HEK293 (cell line): ENCODE data around the gene RAB36.
A peak's percentile ranks its signal among the peaks of the same experiment; 100 is the strongest.

Source experiments
- CTCF ChIA-PET: fragments of 350-600 bp; formaldehyde crosslinking; extraction: SDS; loops from one replicate; lab custom pipeline; 2021; ENCODE audit warnings: antibody characterized with exemption; lab: Yijun Ruan, JAX
- POLR2A ChIA-PET: fragments of 300-600 bp; formaldehyde crosslinking; extraction: SDS; loops from one replicate; lab custom pipeline; 2020; ENCODE audit warnings: antibody characterized with exemption, inconsistent platforms; lab: Yijun Ruan, JAX
- H3K27ac ChIP-seq: fragments of 200-500 bp; sonication (Bioruptor generic); 2 replicates; pipeline ENCODE4 v1.5.1; 2014; ENCODE audit warnings: low read depth, low read length, control low read depth, inconsistent platforms; ENCODE audit errors: extremely low read depth
- H3K36me3 ChIP-seq, 2 experiments: fragments of 200-500 bp in 1 of 2; sonication (Bioruptor generic) in 1 of 2; 1 replicate in 1 of 2; 2 replicates in 1 of 2; pipeline ENCODE4 v1.5.1; 2014 to 2017; ENCODE audit warnings: inconsistent platforms in 2 of 2, low read length in 2 of 2; ENCODE audit not compliant: control insufficient read depth in 2 of 2, insufficient read depth in 1 of 2
- H3K4me1 ChIP-seq: fragments of 200-500 bp; sonication (Bioruptor generic); 2 replicates; pipeline ENCODE4 v1.5.1; 2014; ENCODE audit warnings: mild to moderate bottlenecking, low read length, inconsistent platforms; ENCODE audit not compliant: control insufficient read depth, insufficient read depth
- H3K4me3 ChIP-seq: 2 replicates; pipeline ENCODE4 v1.5.1; 2011; ENCODE audit warnings: low read depth, mild to moderate bottlenecking, control low read depth, low read length, moderate library complexity
- H3K9me3 ChIP-seq: fragments of 200-500 bp; sonication (Bioruptor generic); 2 replicates; pipeline ENCODE4 v1.5.1; 2014; ENCODE audit warnings: low read depth, low read length, inconsistent platforms; ENCODE audit not compliant: control insufficient read depth, insufficient read depth
- EGR2 ChIP-seq: fragments of 450-650 bp; formaldehyde crosslinking; IDR thresholded peaks from 2 replicates; pipeline ENCODE4 v1.5.1; 2016; ENCODE audit warnings: low read depth, missing biosample characterization, missing genetic modification characterization
- KLF10 ChIP-seq: fragments of 450-650 bp; IDR thresholded peaks from 2 replicates; pipeline ENCODE4 v1.5.1; 2018; ENCODE audit warnings: missing biosample characterization, mild to moderate bottlenecking, missing genetic modification characterization
- MEIS1 ChIP-seq: sonication (generic); formaldehyde crosslinking; IDR thresholded peaks from 2 replicates; pipeline ENCODE4 v1.8.1; 2022; ENCODE audit warnings: missing genetic modification reagents, mild to moderate bottlenecking, borderline replicate concordance
- ZBTB17 ChIP-seq: fragments of 450-650 bp; formaldehyde crosslinking; IDR thresholded peaks from 2 replicates; pipeline ENCODE4 v1.5.1; 2016; ENCODE audit warnings: missing biosample characterization, missing genetic modification characterization
- ZBTB8A ChIP-seq: fragments of 450-650 bp; formaldehyde crosslinking; IDR thresholded peaks from 2 replicates; pipeline ENCODE4 v1.5.1; 2016; ENCODE audit warnings: missing biosample characterization, missing genetic modification characterization
- ZEB2 ChIP-seq: fragments of 450-650 bp; formaldehyde crosslinking; IDR thresholded peaks from 2 replicates; pipeline ENCODE4 v1.5.1; 2016; ENCODE audit warnings: missing biosample characterization, missing genetic modification characterization
- ZFHX2 ChIP-seq: fragments of 450-650 bp; formaldehyde crosslinking; conservative IDR thresholded peaks from 2 replicates; pipeline ENCODE4 v1.5.1; 2016; ENCODE audit warnings: missing biosample characterization, missing genetic modification characterization
- ZFP69B ChIP-seq: fragments of 450-650 bp; formaldehyde crosslinking; IDR thresholded peaks from 2 replicates; pipeline ENCODE4 v1.5.1; 2016; ENCODE audit warnings: missing biosample characterization, missing genetic modification characterization
- ZIC2 ChIP-seq: fragments of 450-650 bp; formaldehyde crosslinking; IDR thresholded peaks from 2 replicates; pipeline ENCODE4 v1.5.1; 2016; ENCODE audit warnings: missing biosample characterization, missing genetic modification characterization
- ZNF112 ChIP-seq: fragments of 450-650 bp; formaldehyde crosslinking; IDR thresholded peaks from 2 replicates; pipeline ENCODE4 v1.5.0; 2017; ENCODE audit warnings: missing biosample characterization, missing genetic modification characterization
- ZNF24 ChIP-seq: fragments of 450-650 bp; formaldehyde crosslinking; IDR thresholded peaks from 2 replicates; pipeline ENCODE4 v1.5.1; 2016; ENCODE audit warnings: missing biosample characterization, missing genetic modification characterization
- ZNF280D ChIP-seq: fragments of 450-650 bp; formaldehyde crosslinking; IDR thresholded peaks from 2 replicates; pipeline ENCODE4 v1.5.1; 2016; ENCODE audit warnings: missing biosample characterization, missing genetic modification characterization
- ZNF341 ChIP-seq: fragments of 450-650 bp; formaldehyde crosslinking; IDR thresholded peaks from 2 replicates; pipeline ENCODE4; 2016; ENCODE audit warnings: low read depth, missing biosample characterization, missing genetic modification characterization
- ZNF362 ChIP-seq: fragments of 450-650 bp; formaldehyde crosslinking; IDR thresholded peaks from 2 replicates; pipeline ENCODE4 v1.5.1; 2016; ENCODE audit warnings: missing biosample characterization, missing genetic modification characterization
- ZNF366 ChIP-seq: fragments of 450-650 bp; formaldehyde crosslinking; conservative IDR thresholded peaks from 2 replicates; pipeline ENCODE4 v1.5.1; 2016; ENCODE audit warnings: missing biosample characterization, missing genetic modification characterization
- ZNF37A ChIP-seq: fragments of 450-650 bp; IDR thresholded peaks from 2 replicates; pipeline ENCODE4 v1.5.1; 2018; ENCODE audit warnings: missing biosample characterization, missing genetic modification characterization
- ZNF48 ChIP-seq: fragments of 450-650 bp; formaldehyde crosslinking; IDR thresholded peaks from 2 replicates; pipeline ENCODE4 v1.5.1; 2016; ENCODE audit warnings: missing biosample characterization, missing genetic modification characterization
- ZNF510 ChIP-seq: fragments of 450-650 bp; formaldehyde crosslinking; IDR thresholded peaks from 2 replicates; pipeline ENCODE4 v1.5.1; 2018; ENCODE audit warnings: mild to moderate bottlenecking, missing genetic modification characterization, missing biosample characterization; ENCODE audit not compliant: insufficient replicate concordance
- ZNF658 ChIP-seq: fragments of 450-650 bp; formaldehyde crosslinking; IDR thresholded peaks from 2 replicates; pipeline ENCODE4; 2016; ENCODE audit warnings: missing biosample characterization, missing genetic modification characterization
- ZNF660 ChIP-seq: fragments of 450-650 bp; IDR thresholded peaks from 2 replicates; pipeline ENCODE4 v1.5.1; 2018; ENCODE audit warnings: missing biosample characterization, mild to moderate bottlenecking, missing genetic modification characterization
- ZNF664 ChIP-seq: fragments of 450-650 bp; formaldehyde crosslinking; IDR thresholded peaks from 2 replicates; pipeline ENCODE4 v1.5.1; 2016; ENCODE audit warnings: missing biosample characterization, missing genetic modification characterization
- ZNF830 ChIP-seq: fragments of 450-650 bp; IDR thresholded peaks from 2 replicates; pipeline ENCODE4 v1.5.0; 2018; ENCODE audit warnings: missing biosample characterization, missing genetic modification characterization, low read depth, mild to moderate bottlenecking, moderate library complexity
- ZNF837 ChIP-seq: fragments of 450-650 bp; formaldehyde crosslinking; IDR thresholded peaks from 2 replicates; pipeline ENCODE4 v1.5.1; 2016; ENCODE audit warnings: missing biosample characterization, missing genetic modification characterization
- TF ChIP-seq, protein P1 (sequence below): fragments of 450-650 bp; formaldehyde crosslinking; IDR thresholded peaks from 2 replicates; pipeline ENCODE4 v1.5.1; 2017; ENCODE audit warnings: missing biosample characterization, missing genetic modification characterization

The RAB36 gene

GRCh38 chr22:23205339-23206049, 60.2 kb downstream of the RAB36 start:
- no peaks in the 10 kb centered on the region for H3K4me1 ChIP-seq
- H3K36me3 ChIP-seq: peaks cover 0 to 34% of the 10 kb centered on the region in 2 experiments; a peak in 1 of 3 replicates
- no peak for TF ChIP-seq ZNF658
- peak; percentile 46 for TF ChIP-seq EGR2
- TF ChIP-seq ZFHX2 (tag by site-specific recombination): peak; percentile 67
- TF ChIP-seq, all 188 proteins: peak for 2
- Histone ChIP-seq H3K27ac (no peak overlapping the region), H3K4me3 (no peak overlapping the region), H3K9me3 (no peaks in the 10 kb centered on the region)
- ChIA-PET CTCF (interaction anchor here (0.7 to 1.6 kb wide), 5 partner anchors 9 to 31 kb away, joined by 3 to 8 read pairs (median 3); no protein-coding TSS in a partner anchor), POLR2A (interaction anchor here (1.6 kb wide), 1 partner anchor 24 kb away, joined by 6 read pairs; no protein-coding TSS in a partner anchor)

GRCh38 chr22:23206915-23207314, 61.6 kb downstream of the RAB36 start:
- no peaks in the 10 kb centered on the region for H3K9me3 ChIP-seq
- H3K27ac ChIP-seq: no peak overlapping the region
- peaks cover 0 to 34% of the 10 kb centered on the region in 2 experiments; a peak in 1 of 3 replicates for H3K36me3 ChIP-seq
- no peak overlapping the region for H3K4me3 ChIP-seq
- no peaks in the 10 kb centered on the region for H3K4me1 ChIP-seq
- no peak for TF ChIP-seq ZNF664
- peak; percentile 58 for TF ChIP-seq ZNF366
- TF ChIP-seq, all 188 proteins: peak for 1
- ChIA-PET POLR2A (no interaction called here), CTCF (interaction anchor here (0.7 kb wide), 1 partner anchor 15 kb away, joined by 3 read pairs; no protein-coding TSS in a partner anchor)

DNA sequence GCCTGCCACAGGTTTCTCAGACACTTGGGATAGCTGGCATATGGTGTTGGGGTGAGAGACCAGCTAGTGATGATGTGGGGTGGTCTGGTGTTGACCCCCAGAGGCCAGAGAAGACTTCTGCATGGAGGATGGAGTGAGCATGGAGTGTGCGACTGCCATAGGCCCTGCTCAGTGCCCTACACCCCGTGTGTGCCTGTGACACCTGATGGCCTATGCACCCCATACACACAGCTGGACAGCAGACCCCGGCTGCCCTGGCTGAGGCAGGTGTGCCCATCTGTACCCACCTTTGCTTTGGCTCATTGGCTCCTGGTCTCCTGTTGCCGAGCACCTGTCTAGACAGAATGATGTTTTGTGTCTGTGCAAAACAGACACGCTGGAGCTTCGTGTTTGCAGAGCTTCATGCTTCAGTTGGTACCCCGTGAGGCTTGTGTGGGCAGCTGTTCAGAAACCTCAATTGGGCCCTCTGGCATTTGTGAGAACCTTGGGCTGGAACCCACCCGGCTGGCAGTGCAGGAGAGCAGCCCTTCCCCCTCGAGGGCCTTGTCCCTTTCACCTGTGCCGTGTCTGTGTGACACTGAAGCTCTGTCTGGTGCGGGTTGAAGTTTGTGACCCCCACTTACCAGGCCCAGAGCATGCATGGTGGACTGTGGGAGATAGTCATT, 62.6 kb downstream of the RAB36 start:
- no peak overlapping the region for H3K4me3 ChIP-seq
- CTCF ChIA-PET: no interaction called here
- H3K36me3 ChIP-seq: peaks cover 0 to 34% of the 10 kb centered on the region in 2 experiments; a peak in 1 of 3 replicates
- no peaks in the 10 kb centered on the region for H3K4me1 ChIP-seq
- no peak overlapping the region for H3K27ac ChIP-seq
- POLR2A ChIA-PET: interaction anchor here (0.6 kb wide), 1 partner anchor 280 kb away, joined by 3 read pairs; no protein-coding TSS in a partner anchor
- H3K9me3 ChIP-seq: no peaks in the 10 kb centered on the region
- no peak for TF ChIP-seq ZNF830 (tag by site-specific recombination)
- no peak for TF ChIP-seq ZNF660 (tag by site-specific recombination)
- no peak for TF ChIP-seq ZNF37A (tag by site-specific recombination)
- TF ChIP-seq KLF10 (tag by site-specific recombination): no peak
- TF ChIP-seq ZNF280D (tag by site-specific recombination): no peak
- TF ChIP-seq ZNF510 (tag by site-specific recombination): no peak
- no peak for TF ChIP-seq ZNF362 (tag by site-specific recombination)
- no peak for TF ChIP-seq ZBTB8A
- no peak for TF ChIP-seq ZNF341 (tag by site-specific recombination)
- TF ChIP-seq MEIS1: no peak
- no peak for TF ChIP-seq ZNF837 (tag by site-specific recombination)
- no peak for TF ChIP-seq ZFP69B (tag by site-specific recombination)
- no peak for TF ChIP-seq ZNF48 (tag by site-specific recombination)
- TF ChIP-seq ZEB2 (tag by site-specific recombination): no peak
- TF ChIP-seq, protein P1, sequence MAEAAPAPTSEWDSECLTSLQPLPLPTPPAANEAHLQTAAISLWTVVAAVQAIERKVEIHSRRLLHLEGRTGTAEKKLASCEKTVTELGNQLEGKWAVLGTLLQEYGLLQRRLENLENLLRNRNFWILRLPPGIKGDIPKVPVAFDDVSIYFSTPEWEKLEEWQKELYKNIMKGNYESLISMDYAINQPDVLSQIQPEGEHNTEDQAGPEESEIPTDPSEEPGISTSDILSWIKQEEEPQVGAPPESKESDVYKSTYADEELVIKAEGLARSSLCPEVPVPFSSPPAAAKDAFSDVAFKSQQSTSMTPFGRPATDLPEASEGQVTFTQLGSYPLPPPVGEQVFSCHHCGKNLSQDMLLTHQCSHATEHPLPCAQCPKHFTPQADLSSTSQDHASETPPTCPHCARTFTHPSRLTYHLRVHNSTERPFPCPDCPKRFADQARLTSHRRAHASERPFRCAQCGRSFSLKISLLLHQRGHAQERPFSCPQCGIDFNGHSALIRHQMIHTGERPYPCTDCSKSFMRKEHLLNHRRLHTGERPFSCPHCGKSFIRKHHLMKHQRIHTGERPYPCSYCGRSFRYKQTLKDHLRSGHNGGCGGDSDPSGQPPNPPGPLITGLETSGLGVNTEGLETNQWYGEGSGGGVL (tag by site-specific recombination): no peak
- TF ChIP-seq ZBTB17 (tag by site-specific recombination): no peak
- no peak for TF ChIP-seq ZIC2 (tag by site-specific recombination)
- TF ChIP-seq ZNF664: no peak
- TF ChIP-seq ZNF24 (tag by site-specific recombination): no peak
- TF ChIP-seq ZNF112 (tag by site-specific recombination): no peak
